Heart left ventricle (tissue), 16 donors: Measurements from ENCODE around the gene CARD10. TPM values are rescaled to one million over a fixed set of nuclear protein-coding genes. Genes with fewer than 3 reads are reported as not detected.
A peak's percentile ranks its signal among the peaks of the same experiment; 100 is the strongest.

Experiments used
- ATAC-seq, 4 donors: fragments of 200-7000 bp; cut with Tn5 transposase; one replicate each; pipeline ENCODE4 v1.9.1; 2020 to 2022; ENCODE audit warnings: moderate library complexity in 4 of 4, mild to moderate bottlenecking in 3 of 4, moderate number of reproducible peaks in 1 of 4
- DNase-seq, 5 donors: peaks; one replicate each; pipeline ENCODE4 v3.0.0-alpha.2; 2020
- H3K27ac ChIP-seq, 12 donors: fragments of 200-600 bp; sonication (generic) in 4 of 12; one replicate each; pipeline versions ENCODE4 v1.5.0 to v1.8.0; 2016 to 2022; ENCODE audit warnings: mild to moderate bottlenecking in 2 of 12
- H3K27me3 ChIP-seq, 9 donors: fragments of 200-600 bp; sonication (generic) in 2 of 9; one replicate each; pipeline versions ENCODE4 v1.5.1 to v1.8.0; 2016 to 2022; ENCODE audit warnings: mild to moderate bottlenecking in 3 of 9
- H3K36me3 ChIP-seq, 9 donors: fragments of 200-600 bp; sonication (generic) in 2 of 9; one replicate each; pipeline versions ENCODE4 v1.5.0 to v1.8.0; 2018 to 2022; ENCODE audit warnings: mild to moderate bottlenecking in 2 of 9
- H3K4me1 ChIP-seq, 12 donors: fragments of 200-600 bp; sonication (generic) in 4 of 12; one replicate each; pipeline versions ENCODE4 v1.5.0 to v1.8.0; 2016 to 2022; ENCODE audit warnings: mild to moderate bottlenecking in 3 of 12
- H3K4me3 ChIP-seq, 12 donors: fragments of 200-600 bp; sonication (generic) in 4 of 12; one replicate each; pipeline versions ENCODE4 v1.5.0 to v1.8.0; 2017 to 2022; ENCODE audit warnings: mild to moderate bottlenecking in 9 of 12, moderate library complexity in 4 of 12
- H3K9me3 ChIP-seq, 12 donors: fragments of 200-600 bp; sonication (generic) in 4 of 12; one replicate each; pipeline versions ENCODE4 v1.5.0 to v1.8.0; 2016 to 2022; ENCODE audit warnings: mild to moderate bottlenecking in 1 of 12
- POLR2A ChIP-seq, 2 donors: fragments of 450-650 bp; IDR thresholded peaks; one replicate each; pipeline ENCODE4 v1.6.1; 2017; ENCODE audit warnings: antibody characterized with exemption in 2 of 2, mild to moderate bottlenecking in 2 of 2, moderate library complexity in 2 of 2
- WGBS, 4 donors: extraction: QIAGEN DNeasy Blood & Tissue Kit in 2 of 4; methylation state at CpG; one replicate each; pipeline versions ENCODE4 v1.1.5 to v1.1.7; 2013 to 2018; 5-methylcytosine and 5-hydroxymethylcytosine counted together
- intact Hi-C, 10 donors: fragments of 100-400 bp; cut with DNase I; formaldehyde crosslinking; loops; one replicate each; pipeline versions ENCODE4 v1.11.1 to v1.14.2; 2022
- polyA plus RNA-seq, 2 donors: library from polyadenylated mRNA; stranded (reverse); fragments of 200-250 nt; gene quantifications; one replicate each; pipeline ENCODE4 v1.2.3, GENCODE V29; 2013
- total RNA-seq, 9 donors: library from RNA; depleted of rRNA in 2 of 9; stranded (reverse); fragments of >200 nt in 2 of 9; fragmentation: NEBNext Ultra II Directional in 3 of 9; extraction: Animal tissue kit (Norgen Biotek cat#: 25700) in 3 of 9; gene quantifications; one replicate each; pipeline versions ENCODE4 v1.1.0 to v1.2.4, GENCODE V29; 2016 to 2023
- TF ChIP-seq, protein P1 (sequence below), 12 donors: fragments of 200-600 bp; sonication (generic) in 4 of 12; IDR thresholded peaks; one replicate each; pipeline versions ENCODE4 v1.5.0 to v1.8.0; 2018 to 2022; ENCODE audit warnings: antibody characterized with exemption in 12 of 12, mild to moderate bottlenecking in 5 of 12
- donor health status: ischemic (EF 13 %, LVEDD 7.1; RV severe dilation, severe dysfunction).
- donor health status: healthy with polysubstance abuse.
- donor health status: DM: no; HTN: yes; CAD: no.
- donor health status: DM: no; HTN: no; CAD: no.
- donor health status: ischemic (EF 25% LVEDD 6.9; RV normal size, moderate dysfunction).
- donor health status: ischemic (EF 25% LVEDD 5.7; RV mildly dilated, moderate dysfunction).
- donor health status: healthy.
- donor health status: DM: yes; HTN: yes; CAD: no.
- donor health status: ischemic (EF 35%, LVEDD 5.7; RV mildly dilated, moderate dysfunction).
- donor health status: nonischemic (EF 11% LVEDD 7.7; RV severe dilation, severe dysfunction).
- donor health status: DM: yes; HTN: yes; CAD: no.
- donor health status: PGD.
- donor health status: ischemic (EF 29% LVEDD 5.4; RV normal size, mild dysfunction).
- donor health status: nonischemic (EF 23%, LVEDD 6.1; RV moderate dilation, normal function).

Gene CARD10
- total and polyA plus RNA-seq, 11 donors = 5.2 to 13.9 (median 8.1) TPM

DNA sequence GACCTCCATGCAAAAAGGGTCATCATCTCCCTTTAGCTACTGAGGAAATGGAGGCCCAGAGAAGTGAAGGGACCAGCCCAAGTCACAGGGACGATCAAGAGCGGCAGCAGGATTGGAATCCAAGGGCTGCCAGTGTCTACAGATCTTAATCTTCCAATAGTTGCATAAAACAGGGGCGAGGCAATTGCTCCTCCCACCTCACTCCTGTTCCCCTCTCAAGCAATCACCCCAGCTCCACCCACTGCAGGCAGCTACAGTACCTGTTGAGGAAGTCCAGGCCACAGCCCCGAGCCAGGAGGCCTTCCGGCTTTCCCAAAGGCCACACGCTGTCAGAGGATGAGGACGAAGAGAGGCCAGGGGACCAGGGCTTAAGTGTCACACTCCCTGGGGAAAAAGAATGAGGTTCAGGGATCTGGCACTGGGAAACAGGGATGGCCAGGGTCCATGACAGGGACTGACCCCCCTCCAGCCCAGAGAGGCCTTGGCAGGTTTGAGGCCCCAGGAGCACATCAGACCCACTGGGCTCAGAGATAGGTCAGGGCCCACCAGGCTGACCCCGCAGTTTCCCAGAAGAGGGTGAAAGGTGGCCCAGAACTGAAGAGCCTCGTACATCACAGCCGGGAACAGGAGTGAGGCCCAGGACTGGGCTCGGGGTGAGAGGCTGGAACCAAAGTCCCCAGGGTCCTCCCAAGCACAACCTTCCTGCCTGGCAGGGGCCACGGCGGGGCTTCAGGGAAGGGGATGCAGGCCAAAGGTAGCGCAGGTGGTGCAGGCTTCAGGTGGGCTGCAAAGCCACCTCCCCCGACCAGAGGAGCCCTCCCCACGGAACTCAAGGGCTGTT, 16.7 kb downstream of the CARD10 start:
- no peaks in the 10 kb centered on the region for H3K9me3 ChIP-seq
- WGBS, 4 donors = 59 to 69% (median 63%) methylated on average over 7 to 16 of the region's 16 CpGs
- peaks cover 0 to 55% (median 14%) of the 10 kb centered on the region in 9 donors for H3K36me3 ChIP-seq
- DNase-seq = no peak
- H3K27ac ChIP-seq = peak overlapping the region; percentile 40 to 93 (median 78)
- peak in 3 of 4 donors; percentile 7 to 24 (median 10) for ATAC-seq
- H3K27me3 ChIP-seq = peaks cover 0 to 5% (median 0%) of the 10 kb centered on the region in 9 donors
- H3K4me3 ChIP-seq = no peak overlapping the region
- TF ChIP-seq, protein P1, sequence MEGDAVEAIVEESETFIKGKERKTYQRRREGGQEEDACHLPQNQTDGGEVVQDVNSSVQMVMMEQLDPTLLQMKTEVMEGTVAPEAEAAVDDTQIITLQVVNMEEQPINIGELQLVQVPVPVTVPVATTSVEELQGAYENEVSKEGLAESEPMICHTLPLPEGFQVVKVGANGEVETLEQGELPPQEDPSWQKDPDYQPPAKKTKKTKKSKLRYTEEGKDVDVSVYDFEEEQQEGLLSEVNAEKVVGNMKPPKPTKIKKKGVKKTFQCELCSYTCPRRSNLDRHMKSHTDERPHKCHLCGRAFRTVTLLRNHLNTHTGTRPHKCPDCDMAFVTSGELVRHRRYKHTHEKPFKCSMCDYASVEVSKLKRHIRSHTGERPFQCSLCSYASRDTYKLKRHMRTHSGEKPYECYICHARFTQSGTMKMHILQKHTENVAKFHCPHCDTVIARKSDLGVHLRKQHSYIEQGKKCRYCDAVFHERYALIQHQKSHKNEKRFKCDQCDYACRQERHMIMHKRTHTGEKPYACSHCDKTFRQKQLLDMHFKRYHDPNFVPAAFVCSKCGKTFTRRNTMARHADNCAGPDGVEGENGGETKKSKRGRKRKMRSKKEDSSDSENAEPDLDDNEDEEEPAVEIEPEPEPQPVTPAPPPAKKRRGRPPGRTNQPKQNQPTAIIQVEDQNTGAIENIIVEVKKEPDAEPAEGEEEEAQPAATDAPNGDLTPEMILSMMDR (IDR thresholded peaks at IDR 0.05) = no peak
- no peak for TF ChIP-seq POLR2A (IDR thresholded peaks at IDR 0.05)
- H3K4me1 ChIP-seq = peaks cover 0 to 93% (median 53%) of the 10 kb centered on the region in 12 donors
- intact Hi-C loops = loop anchor here in 1 of 10 donors (1.0 kb wide), 1 partner anchor 16 kb away; no protein-coding TSS in a partner anchor

DNA sequence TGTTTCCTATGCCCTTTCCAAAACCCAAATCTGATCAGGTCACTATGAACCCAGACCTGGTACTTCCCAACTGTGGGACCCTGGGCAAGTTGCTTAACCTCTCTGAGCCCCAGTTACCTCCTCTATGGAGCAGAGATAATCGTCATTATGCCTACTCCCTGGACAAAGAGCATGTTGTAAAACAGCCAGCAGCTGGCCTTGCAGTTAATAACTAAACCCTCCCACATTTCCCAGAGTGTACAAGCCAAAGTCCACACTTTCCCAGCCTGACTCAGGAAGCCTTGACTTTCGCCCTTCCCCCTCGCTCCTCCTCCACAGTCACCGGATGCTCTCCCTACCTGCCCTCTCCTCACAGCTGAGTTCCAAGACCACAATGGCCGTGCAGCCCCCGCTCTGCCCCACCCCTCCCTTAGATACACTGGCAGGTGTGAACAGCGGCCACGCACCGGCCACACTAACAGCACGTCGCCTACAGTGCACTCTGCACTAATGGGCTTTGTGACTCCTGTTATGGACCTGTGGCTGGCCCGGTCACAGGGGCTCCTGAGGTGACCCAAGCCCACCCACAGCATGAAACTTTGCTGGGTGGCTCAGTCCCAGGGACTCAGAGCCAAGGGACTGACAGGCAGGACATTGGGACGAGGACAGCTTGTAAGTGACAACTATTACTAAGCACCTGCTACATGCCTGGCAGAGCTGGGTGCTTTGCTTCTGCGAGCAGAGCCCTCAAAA, 17.4 kb downstream of the CARD10 start:
- peak in 4 of 5 donors; percentile 73 to 87 (median 81) for DNase-seq
- Histone ChIP-seq H3K27ac (peak overlapping the region; percentile 47 to 94 (median 78)), H3K9me3 (no peaks in the 10 kb centered on the region), H3K36me3 (peaks cover 0 to 50% (median 14%) of the 10 kb centered on the region in 9 donors), H3K4me3 (peak overlapping the region in 4 of 12 donors; percentile 7 to 25 (median 18)), H3K27me3 (peaks cover 0 to 5% (median 0%) of the 10 kb centered on the region in 9 donors), H3K4me1 (peaks cover 0 to 89% (median 52%) of the 10 kb centered on the region in 12 donors)
- TF ChIP-seq, protein P1 (IDR thresholded peaks at IDR 0.05) = no peak
- TF ChIP-seq POLR2A (IDR thresholded peaks at IDR 0.05) = no peak
- ATAC-seq = peak; percentile 73 to 87 (median 76)
- WGBS, 4 donors = 28 to 44% (median 33%) methylated on average over 13 to 14 of the region's 14 CpGs
- intact Hi-C loops = loop anchor here in 1 of 10 donors (1.0 kb wide), 1 partner anchor 17 kb away; no protein-coding TSS in a partner anchor

DNA sequence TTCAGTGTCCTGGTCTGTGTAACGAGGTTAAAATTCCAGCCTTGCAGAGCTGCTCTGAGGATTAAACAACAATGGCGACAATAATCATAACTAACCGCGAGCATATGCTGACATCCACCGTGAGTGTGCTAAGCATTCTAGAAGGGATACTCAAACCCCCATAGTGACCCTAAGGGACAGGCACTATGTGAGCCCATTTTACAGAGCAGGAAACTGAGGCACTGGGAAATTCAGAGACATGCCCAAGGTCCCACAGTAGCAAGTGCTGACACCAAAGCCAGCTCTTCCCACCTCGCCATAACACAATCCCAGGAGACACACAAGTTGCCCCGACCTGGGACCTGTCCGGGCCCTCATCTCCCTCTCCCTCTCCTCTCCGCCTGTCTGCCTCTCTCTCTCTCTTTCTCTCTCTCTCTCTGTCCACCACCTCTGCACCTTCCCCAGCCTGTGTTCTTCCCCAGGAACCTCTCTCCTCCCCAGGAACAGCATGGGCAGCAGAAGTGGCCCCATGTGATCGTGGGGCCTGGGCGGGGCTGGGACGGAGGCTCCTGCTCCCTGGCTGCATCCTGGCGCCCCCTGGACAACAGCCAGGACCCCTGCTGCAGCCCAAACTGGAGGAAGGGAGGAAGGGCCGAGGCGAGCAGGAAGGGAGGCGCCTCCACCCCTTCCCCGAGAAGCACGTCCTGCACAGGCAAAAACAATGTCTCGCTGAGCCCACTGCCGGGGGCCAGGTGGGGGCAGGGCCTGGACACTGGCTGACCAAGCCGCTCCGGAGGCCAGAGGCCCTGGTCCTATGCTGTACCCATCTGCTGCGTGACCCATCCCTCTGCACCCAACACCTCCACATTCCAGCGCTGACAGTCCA, 18.2 kb downstream of the CARD10 start:
- Histone ChIP-seq H3K27me3 (peaks cover 0 to 5% (median 0%) of the 10 kb centered on the region in 9 donors), H3K4me1 (peaks cover 0 to 84% (median 52%) of the 10 kb centered on the region in 12 donors), H3K36me3 (peaks cover 0 to 49% (median 11%) of the 10 kb centered on the region in 9 donors), H3K9me3 (no peaks in the 10 kb centered on the region), H3K4me3 (peak overlapping the region in 5 of 12 donors; percentile 3 to 25 (median 11)), H3K27ac (peak overlapping the region; percentile 47 to 94 (median 78))
- ATAC-seq (peak; percentile 57 to 84 (median 65)), DNase-seq (peak; percentile 77 to 84 (median 83))
- intact Hi-C loops = no loop called here
- TF ChIP-seq, protein P1 (IDR thresholded peaks at IDR 0.05) = no peak
- no peak for TF ChIP-seq POLR2A (IDR thresholded peaks at IDR 0.05)
- 41 to 49% (median 44%) methylated on average over 23 to 24 of the region's 24 CpGs for WGBS, 4 donors
